ENCODE results near the gene ASTN2. TPM values are rescaled to one million over a fixed set of nuclear protein-coding genes. Genes with fewer than 3 reads are reported as not detected.
"Not testable (repeated sequence)": the region's sequence is repeated elsewhere in the genome, so short reads cannot be mapped to it uniquely, and the experiment has no call there.

ASTN2 gene
- total RNA-seq, 2 experiments from 2014 or later: 1.7 to 4.2 TPM

DNA sequence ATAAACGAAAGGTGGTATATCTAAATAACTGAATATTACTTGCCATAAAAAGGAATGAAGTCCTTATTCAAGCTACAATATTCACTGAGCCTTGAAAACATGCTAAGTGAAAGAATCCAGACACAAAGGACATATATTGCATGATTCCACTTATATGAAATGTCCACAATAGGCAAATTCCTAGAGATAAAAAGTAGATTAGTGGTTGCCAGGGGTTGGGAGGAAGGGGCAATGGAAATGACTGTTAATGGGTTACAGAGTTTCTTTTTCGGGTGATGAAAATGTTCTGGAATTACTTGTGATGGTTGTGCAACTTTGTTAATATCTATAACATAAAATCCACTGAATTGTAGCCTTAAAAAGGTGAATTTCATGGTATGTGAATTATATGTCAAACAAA is 954.8 kb downstream of the ASTN2 start:
- DNase-seq (ENCODE audit: low spot score): no peak
- Histone ChIP-seq H3K79me2 (ENCODE audit: insufficient read depth, low read depth, low read length) (no peaks in the 10 kb centered on the region), H3K4me2 (ENCODE audit: low read length) (no peak overlapping the region), H3K27ac (ENCODE audit: low read depth, low read length, poor library complexity, severe bottlenecking) (no peak overlapping the region), H3K9me3 (ENCODE audit: low read length) (no peaks in the 10 kb centered on the region), H3K4me1 (ENCODE audit: insufficient read depth, low read length, poor library complexity, severe bottlenecking) (no peaks in the 10 kb centered on the region), H4K20me1 (ENCODE audit: insufficient read depth, low read length) (no peaks in the 10 kb centered on the region), H3K4me3 (ENCODE audit: low read depth, low read length, poor library complexity, severe bottlenecking) (no peak overlapping the region), H2AFZ (ENCODE audit: low read length) (no peak overlapping the region), H3K36me3 (ENCODE audit: insufficient read depth, low read length) (no peaks in the 10 kb centered on the region), H3K9me2 (ENCODE audit: insufficient read depth, low read length) (no peaks in the 10 kb centered on the region)
- POLR2A ChIA-PET: no interaction called here
- CTCF ChIA-PET (ENCODE audit: unreplicated experiment): no interaction called here
- TF ChIP-seq, protein P1, sequence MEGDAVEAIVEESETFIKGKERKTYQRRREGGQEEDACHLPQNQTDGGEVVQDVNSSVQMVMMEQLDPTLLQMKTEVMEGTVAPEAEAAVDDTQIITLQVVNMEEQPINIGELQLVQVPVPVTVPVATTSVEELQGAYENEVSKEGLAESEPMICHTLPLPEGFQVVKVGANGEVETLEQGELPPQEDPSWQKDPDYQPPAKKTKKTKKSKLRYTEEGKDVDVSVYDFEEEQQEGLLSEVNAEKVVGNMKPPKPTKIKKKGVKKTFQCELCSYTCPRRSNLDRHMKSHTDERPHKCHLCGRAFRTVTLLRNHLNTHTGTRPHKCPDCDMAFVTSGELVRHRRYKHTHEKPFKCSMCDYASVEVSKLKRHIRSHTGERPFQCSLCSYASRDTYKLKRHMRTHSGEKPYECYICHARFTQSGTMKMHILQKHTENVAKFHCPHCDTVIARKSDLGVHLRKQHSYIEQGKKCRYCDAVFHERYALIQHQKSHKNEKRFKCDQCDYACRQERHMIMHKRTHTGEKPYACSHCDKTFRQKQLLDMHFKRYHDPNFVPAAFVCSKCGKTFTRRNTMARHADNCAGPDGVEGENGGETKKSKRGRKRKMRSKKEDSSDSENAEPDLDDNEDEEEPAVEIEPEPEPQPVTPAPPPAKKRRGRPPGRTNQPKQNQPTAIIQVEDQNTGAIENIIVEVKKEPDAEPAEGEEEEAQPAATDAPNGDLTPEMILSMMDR (conservative IDR thresholded peaks at IDR 0.05; ENCODE audit: low read length): no peak
- TF ChIP-seq EZH2phosphoT487 (IDR thresholded peaks at IDR 0.05; ENCODE audit: borderline replicate concordance, low read depth, low read length): no peak
- BruUV-seq (replicated peaks): no TSS peak
- intact Hi-C loops (cut with micrococcal nuclease; ENCODE audit: unreplicated experiment): no loop called here

DNA sequence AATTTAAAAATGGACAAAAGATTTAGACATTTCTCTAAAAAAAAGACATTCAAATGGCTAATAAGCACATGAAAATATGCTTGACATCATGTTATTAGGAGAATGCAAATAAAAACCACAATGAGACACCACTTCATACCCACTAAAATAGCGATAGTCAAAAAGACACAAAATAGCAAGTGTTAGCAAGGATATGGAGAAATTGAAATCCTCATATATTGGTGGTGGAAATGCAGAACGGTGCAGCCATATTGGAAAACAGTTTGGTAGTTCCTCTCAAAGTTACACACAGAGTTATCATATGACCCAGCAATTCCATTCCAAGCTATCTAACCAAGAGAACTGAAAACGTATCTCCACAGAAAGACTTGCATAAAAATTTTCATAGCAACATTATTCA is 955.3 kb downstream of the ASTN2 start:
- ChIA-PET POLR2A (no interaction called here), CTCF (ENCODE audit: unreplicated experiment) (no interaction called here)
- Histone ChIP-seq H3K9me2 (ENCODE audit: insufficient read depth, low read length) (no peaks in the 10 kb centered on the region), H3K4me1 (ENCODE audit: insufficient read depth, low read length, poor library complexity, severe bottlenecking) (no peaks in the 10 kb centered on the region), H2AFZ (ENCODE audit: low read length) (no peak overlapping the region), H3K4me2 (ENCODE audit: low read length) (no peak overlapping the region), H3K79me2 (ENCODE audit: insufficient read depth, low read depth, low read length) (no peaks in the 10 kb centered on the region), H3K27ac (ENCODE audit: low read depth, low read length, poor library complexity, severe bottlenecking) (no peak overlapping the region), H4K20me1 (ENCODE audit: insufficient read depth, low read length) (no peaks in the 10 kb centered on the region), H3K9me3 (ENCODE audit: low read length) (no peaks in the 10 kb centered on the region), H3K4me3 (ENCODE audit: low read depth, low read length, poor library complexity, severe bottlenecking) (no peak overlapping the region), H3K36me3 (ENCODE audit: insufficient read depth, low read length) (no peaks in the 10 kb centered on the region)
- no TSS peak for BruUV-seq (replicated peaks)
- no peak for DNase-seq (ENCODE audit: low spot score)
- intact Hi-C loops (cut with micrococcal nuclease; ENCODE audit: unreplicated experiment): no loop called here
- TF ChIP-seq, protein P1 (conservative IDR thresholded peaks at IDR 0.05; ENCODE audit: low read length): no peak
- no peak for TF ChIP-seq EZH2phosphoT487 (IDR thresholded peaks at IDR 0.05; ENCODE audit: borderline replicate concordance, low read depth, low read length)

DNA sequence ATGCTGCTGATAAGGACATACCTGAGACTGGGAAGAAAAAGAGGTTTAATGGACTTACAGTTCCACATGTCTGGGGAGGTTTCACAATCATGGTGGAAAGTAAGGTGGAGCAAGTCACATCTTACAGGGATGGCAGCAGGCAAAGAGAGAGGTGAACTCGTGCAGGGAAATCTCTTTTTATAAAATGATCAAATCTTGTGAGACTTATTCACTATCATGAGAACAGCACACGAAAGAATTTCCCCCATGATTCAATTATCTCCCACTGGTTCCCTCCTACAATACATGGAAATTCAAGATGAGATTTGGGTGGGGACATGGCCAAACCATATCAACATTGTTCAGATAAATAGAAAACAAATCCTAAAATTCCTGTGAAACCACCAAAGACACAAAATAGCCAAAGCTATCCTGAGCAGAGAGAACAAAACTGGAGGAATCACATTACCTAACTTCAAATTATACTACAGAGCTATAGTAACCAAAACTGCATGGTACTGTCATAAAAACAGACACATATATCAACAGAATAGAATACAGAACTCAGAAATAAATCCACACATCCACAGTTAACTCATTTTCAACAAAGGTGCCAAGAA is 958.3 kb downstream of the ASTN2 start:
- H3K4me2 ChIP-seq (ENCODE audit: low read length): no peak overlapping the region
- H3K36me3 ChIP-seq (ENCODE audit: insufficient read depth, low read length): no peaks in the 10 kb centered on the region
- H3K4me1 ChIP-seq (ENCODE audit: insufficient read depth, low read length, poor library complexity, severe bottlenecking): no peaks in the 10 kb centered on the region
- ChIA-PET POLR2A (no interaction called here), CTCF (ENCODE audit: unreplicated experiment) (no interaction called here)
- TF ChIP-seq, protein P1 (conservative IDR thresholded peaks at IDR 0.05; ENCODE audit: low read length): no peak
- no peak for TF ChIP-seq EZH2phosphoT487 (IDR thresholded peaks at IDR 0.05; ENCODE audit: borderline replicate concordance, low read depth, low read length)
- no TSS peak for BruUV-seq (replicated peaks)
- no peaks in the 10 kb centered on the region for H3K9me2 ChIP-seq (ENCODE audit: insufficient read depth, low read length)
- no peaks in the 10 kb centered on the region for H3K79me2 ChIP-seq (ENCODE audit: insufficient read depth, low read depth, low read length)
- no peak overlapping the region for H2AFZ ChIP-seq (ENCODE audit: low read length)
- H3K27ac ChIP-seq (ENCODE audit: low read depth, low read length, poor library complexity, severe bottlenecking): no peak overlapping the region
- DNase-seq (ENCODE audit: low spot score): no peak
- intact Hi-C loops (cut with micrococcal nuclease; ENCODE audit: unreplicated experiment): no loop called here
- H4K20me1 ChIP-seq (ENCODE audit: insufficient read depth, low read length): no peaks in the 10 kb centered on the region
- H3K4me3 ChIP-seq (ENCODE audit: low read depth, low read length, poor library complexity, severe bottlenecking): no peak overlapping the region
- no peaks in the 10 kb centered on the region for H3K9me3 ChIP-seq (ENCODE audit: low read length)

DNA sequence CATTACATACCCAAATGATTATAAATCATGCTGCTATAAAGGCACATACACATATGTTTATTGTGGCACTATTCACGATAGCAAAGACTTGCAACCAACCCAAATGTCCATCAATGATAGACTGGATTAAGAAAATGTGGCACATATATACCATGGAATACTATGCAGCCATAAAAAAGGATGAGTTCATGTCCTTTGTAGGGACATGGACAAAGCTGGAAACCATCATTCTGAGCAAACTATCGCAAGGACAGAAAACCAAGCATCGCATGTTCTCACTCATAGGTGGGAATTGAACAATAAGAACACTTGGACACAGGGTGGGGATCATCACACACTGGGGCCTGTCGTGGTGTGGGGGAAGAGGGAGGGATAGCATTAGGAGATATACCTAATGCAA is 960.3 kb downstream of the ASTN2 start:
- CTCF ChIA-PET (ENCODE audit: unreplicated experiment); H3K9me3 ChIP-seq (ENCODE audit: low read length); H3K4me1 ChIP-seq (ENCODE audit: insufficient read depth, low read length, poor library complexity, severe bottlenecking); BruUV-seq (replicated peaks); H3K4me3 ChIP-seq (ENCODE audit: low read depth, low read length, poor library complexity, severe bottlenecking); H3K4me2 ChIP-seq (ENCODE audit: low read length); H3K27ac ChIP-seq (ENCODE audit: low read depth, low read length, poor library complexity, severe bottlenecking); intact Hi-C loops (cut with micrococcal nuclease; ENCODE audit: unreplicated experiment); H3K79me2 ChIP-seq (ENCODE audit: insufficient read depth, low read depth, low read length); H3K9me2 ChIP-seq (ENCODE audit: insufficient read depth, low read length); H2AFZ ChIP-seq (ENCODE audit: low read length); H3K36me3 ChIP-seq (ENCODE audit: insufficient read depth, low read length); POLR2A ChIA-PET; DNase-seq (ENCODE audit: low spot score); H4K20me1 ChIP-seq (ENCODE audit: insufficient read depth, low read length): not testable (repeated sequence)
